Stomach smooth muscle (tissue), 2 donors: ENCODE results near the gene SRGAP1.
"Not testable (repeated sequence)": the region's sequence is repeated elsewhere in the genome, so short reads cannot be mapped to it uniquely, and the experiment has no call there.

ENCODE experiments used
- H3K27ac ChIP-seq: one replicate; pipeline ENCODE4 v1.7.0; 2013; ENCODE audit warnings: mild to moderate bottlenecking, low read length, inconsistent platforms
- H3K27me3 ChIP-seq, 2 donors: one replicate each; pipeline ENCODE4 v1.7.0; 2013; ENCODE audit warnings: low read length in 2 of 2; ENCODE audit not compliant: insufficient read depth in 2 of 2, control insufficient read depth in 1 of 2
- H3K36me3 ChIP-seq, 2 donors: one replicate each; pipeline ENCODE4 v1.7.0; 2013; ENCODE audit warnings: low read length in 2 of 2; ENCODE audit not compliant: control insufficient read depth in 2 of 2, insufficient read depth in 2 of 2
- H3K4me1 ChIP-seq: one replicate; pipeline ENCODE4 v1.7.0; 2013; ENCODE audit warnings: low read length; ENCODE audit not compliant: control insufficient read depth, insufficient read depth
- H3K4me3 ChIP-seq, 2 donors: one replicate each; pipeline ENCODE4 v1.7.0; 2013; ENCODE audit warnings: low read length in 2 of 2
- H3K9ac ChIP-seq, 2 donors: one replicate each; pipeline ENCODE4 v1.7.0; 2013; ENCODE audit warnings: low read length in 2 of 2, mild to moderate bottlenecking in 1 of 2
- H3K9me3 ChIP-seq, 2 donors: one replicate each; pipeline ENCODE4 v1.7.0; 2013; ENCODE audit warnings: low read length in 2 of 2; ENCODE audit not compliant: control insufficient read depth in 2 of 2
- donor health status: healthy.
- donor health status: Pancreatic carcinoma.

Gene SRGAP1

GRCh38 chr12:63869656-63870055 is 25.2 kb downstream of the SRGAP1 start:
- Histone ChIP-seq H3K4me3 (no peak overlapping the region), H3K4me1 (no peaks in the 10 kb centered on the region), H3K36me3 (no peaks in the 10 kb centered on the region), H3K9me3 (no peaks in the 10 kb centered on the region), H3K9ac (no peak overlapping the region), H3K27me3 (no peaks in the 10 kb centered on the region), H3K27ac (no peak overlapping the region)

GRCh38 chr12:63870838-63871237 is 26.3 kb downstream of the SRGAP1 start:
- Histone ChIP-seq H3K9ac (no peak overlapping the region), H3K27me3 (no peaks in the 10 kb centered on the region), H3K27ac (no peak overlapping the region), H3K9me3 (no peaks in the 10 kb centered on the region), H3K4me1 (no peaks in the 10 kb centered on the region), H3K36me3 (no peaks in the 10 kb centered on the region), H3K4me3 (no peak overlapping the region)

- H3K4me1 ChIP-seq, result no peaks in the 10 kb centered on the region
- H3K4me3 ChIP-seq, result no peak overlapping the region
- no peak overlapping the region for H3K27ac ChIP-seq
- no peaks in the 10 kb centered on the region for H3K9me3 ChIP-seq
- no peak overlapping the region for H3K9ac ChIP-seq
- H3K27me3 ChIP-seq, result no peaks in the 10 kb centered on the region
- H3K36me3 ChIP-seq, result no peaks in the 10 kb centered on the region
Observed at GRCh38 chr12:63874897-63875480, 30.5 kb downstream of the SRGAP1 start.

GRCh38 chr12:63875703-63876102 is 31.2 kb downstream of the SRGAP1 start:
- Histone ChIP-seq H3K36me3 (no peaks in the 10 kb centered on the region), H3K4me1 (no peaks in the 10 kb centered on the region), H3K9me3 (no peaks in the 10 kb centered on the region), H3K9ac (no peak overlapping the region), H3K27me3 (no peaks in the 10 kb centered on the region), H3K4me3 (no peak overlapping the region), H3K27ac (no peak overlapping the region)

GRCh38 chr12:63876980-63877379 is 32.5 kb downstream of the SRGAP1 start:
- Histone ChIP-seq H3K9me3 (no peaks in the 10 kb centered on the region), H3K4me1 (no peaks in the 10 kb centered on the region), H3K27me3 (no peaks in the 10 kb centered on the region), H3K36me3 (no peaks in the 10 kb centered on the region), H3K27ac (no peak overlapping the region), H3K9ac (no peak overlapping the region), H3K4me3 (no peak overlapping the region)

GRCh38 chr12:63877693-63878092 is 33.2 kb downstream of the SRGAP1 start:
- H3K9me3 ChIP-seq, result no peaks in the 10 kb centered on the region
- no peak overlapping the region for H3K4me3 ChIP-seq
- H3K27me3 ChIP-seq, result no peaks in the 10 kb centered on the region
- H3K9ac ChIP-seq, result no peak overlapping the region
- H3K27ac ChIP-seq, result no peak overlapping the region
- no peaks in the 10 kb centered on the region for H3K4me1 ChIP-seq
- no peaks in the 10 kb centered on the region for H3K36me3 ChIP-seq

- H3K9me3 ChIP-seq, H3K27me3 ChIP-seq, H3K36me3 ChIP-seq, H3K9ac ChIP-seq, H3K4me3 ChIP-seq, H3K4me1 ChIP-seq, H3K27ac ChIP-seq: not testable (repeated sequence)
Observed at GRCh38 chr12:63880235-63880634, 35.7 kb downstream of the SRGAP1 start.

- Histone ChIP-seq H3K27ac (no peak overlapping the region), H3K9me3 (no peaks in the 10 kb centered on the region), H3K4me3 (no peak overlapping the region), H3K36me3 (no peaks in the 10 kb centered on the region), H3K27me3 (no peaks in the 10 kb centered on the region), H3K9ac (no peak overlapping the region), H3K4me1 (no peaks in the 10 kb centered on the region)
Observed at GRCh38 chr12:63880742-63881263, 36.3 kb downstream of the SRGAP1 start.

- no peak overlapping the region for H3K27ac ChIP-seq
- no peak overlapping the region for H3K9ac ChIP-seq
- no peaks in the 10 kb centered on the region for H3K27me3 ChIP-seq
- no peaks in the 10 kb centered on the region for H3K4me1 ChIP-seq
- H3K4me3 ChIP-seq, result no peak overlapping the region
- H3K9me3 ChIP-seq, result no peaks in the 10 kb centered on the region
- no peaks in the 10 kb centered on the region for H3K36me3 ChIP-seq
Observed at GRCh38 chr12:63882844-63883243, 38.3 kb downstream of the SRGAP1 start.

- no peaks in the 10 kb centered on the region for H3K4me1 ChIP-seq
- no peaks in the 10 kb centered on the region for H3K36me3 ChIP-seq
- H3K9ac ChIP-seq, result no peak overlapping the region
- H3K4me3 ChIP-seq, result no peak overlapping the region
- H3K27me3 ChIP-seq, result no peaks in the 10 kb centered on the region
- H3K27ac ChIP-seq, result no peak overlapping the region
- no peaks in the 10 kb centered on the region for H3K9me3 ChIP-seq
Observed at GRCh38 chr12:63885401-63885800, 40.9 kb downstream of the SRGAP1 start.

GRCh38 chr12:63888908-63889635 is 44.6 kb downstream of the SRGAP1 start:
- Histone ChIP-seq H3K9me3 (no peaks in the 10 kb centered on the region), H3K27ac (no peak overlapping the region), H3K4me3 (no peak overlapping the region), H3K27me3 (no peaks in the 10 kb centered on the region), H3K36me3 (no peaks in the 10 kb centered on the region), H3K4me1 (peaks cover 4% of the 10 kb centered on the region), H3K9ac (no peak overlapping the region)
